ENCODE results near the gene GPR141. TPM values are rescaled to one million over a fixed set of nuclear protein-coding genes. Genes with fewer than 3 reads are reported as not detected.

The GPR141 gene
- polyA plus RNA-seq, 4 donors = 0.13 to 1.1 (median 0.44) TPM; not detected in 1

DNA sequence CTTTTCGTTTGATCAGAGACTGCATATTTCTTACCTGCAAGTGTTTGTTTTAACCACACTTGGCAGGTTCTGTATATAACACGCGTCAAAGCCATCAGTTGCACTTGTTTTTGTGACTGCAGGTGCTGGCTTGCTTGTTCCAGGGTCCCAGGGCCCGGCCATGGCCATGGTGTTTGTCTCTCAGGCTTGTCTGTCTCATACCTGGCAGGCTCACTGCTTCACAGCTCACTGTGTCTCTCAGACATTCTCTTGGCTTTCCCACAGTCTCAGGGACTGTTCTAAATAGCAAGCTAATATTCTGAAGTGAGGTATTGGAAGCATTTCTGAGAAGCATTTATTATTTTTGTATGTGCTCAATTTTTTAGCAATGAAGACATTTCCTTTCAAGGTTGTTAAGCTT, 46.9 kb downstream of the GPR141 start:
- H3K27me3 ChIP-seq (ENCODE audit: control insufficient read depth in 3 of 3, insufficient read depth in 3 of 3, low read length in 3 of 3) = no peaks in the 10 kb centered on the region
- DNase-seq (no peak), FAIRE-seq (no peak)
- no peaks in the 10 kb centered on the region for H3K4me1 ChIP-seq (ENCODE audit: control insufficient read depth in 3 of 3, insufficient read depth in 2 of 3, low read depth in 1 of 3, low read length in 2 of 3)
- no peak overlapping the region for H3K27ac ChIP-seq (ENCODE audit: low read depth in 1 of 3, low read length in 2 of 3)
- WGBS, 3 donors = 56 to 65% (median 61%) methylated on average over 4 of the region's 4 CpGs
- no peak overlapping the region for H3K4me3 ChIP-seq (ENCODE audit: low read depth in 1 of 3, low read length in 3 of 3)
- H3K36me3 ChIP-seq (ENCODE audit: control insufficient read depth in 3 of 3, insufficient read depth in 2 of 3, low read depth in 1 of 3, low read length in 3 of 3) = no peaks in the 10 kb centered on the region
- H3K9me3 ChIP-seq (ENCODE audit: control insufficient read depth in 2 of 2, insufficient read depth in 1 of 2, low read depth in 1 of 2, low read length in 1 of 2) = no peaks in the 10 kb centered on the region

DNA sequence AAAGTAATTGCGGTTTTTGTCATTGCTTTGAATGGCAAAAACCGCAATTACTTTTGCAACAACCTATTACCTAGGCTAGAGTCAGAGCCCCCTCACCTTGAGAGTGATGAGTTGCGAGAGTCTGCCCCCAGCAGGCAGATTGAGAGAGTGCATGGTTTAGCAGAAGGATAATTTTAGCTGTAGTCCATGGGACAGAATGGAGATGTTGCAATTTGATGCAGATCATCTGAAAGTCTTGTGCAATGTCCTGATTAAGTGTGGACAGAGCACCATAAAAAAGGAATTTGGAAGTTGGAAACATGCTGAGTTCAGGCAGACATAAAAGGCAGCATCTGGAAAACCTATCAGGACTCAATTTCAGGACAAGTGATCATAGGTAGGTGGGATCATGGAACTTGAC, 48.7 kb downstream of the GPR141 start:
- no peak overlapping the region for H3K4me3 ChIP-seq (ENCODE audit: low read depth in 1 of 3, low read length in 3 of 3)
- DNase-seq (peak; percentile 2 to 10), FAIRE-seq (no peak)
- no peaks in the 10 kb centered on the region for H3K27me3 ChIP-seq (ENCODE audit: control insufficient read depth in 3 of 3, insufficient read depth in 3 of 3, low read length in 3 of 3)
- 10 to 17% (median 12%) methylated on average over 3 of the region's 3 CpGs for WGBS, 3 donors
- H3K36me3 ChIP-seq (ENCODE audit: control insufficient read depth in 3 of 3, insufficient read depth in 2 of 3, low read depth in 1 of 3, low read length in 3 of 3) = no peaks in the 10 kb centered on the region
- no peaks in the 10 kb centered on the region for H3K9me3 ChIP-seq (ENCODE audit: control insufficient read depth in 2 of 2, insufficient read depth in 1 of 2, low read depth in 1 of 2, low read length in 1 of 2)
- H3K27ac ChIP-seq (ENCODE audit: low read depth in 1 of 3, low read length in 2 of 3) = no peak overlapping the region
- no peaks in the 10 kb centered on the region for H3K4me1 ChIP-seq (ENCODE audit: control insufficient read depth in 3 of 3, insufficient read depth in 2 of 3, low read depth in 1 of 3, low read length in 2 of 3)

DNA sequence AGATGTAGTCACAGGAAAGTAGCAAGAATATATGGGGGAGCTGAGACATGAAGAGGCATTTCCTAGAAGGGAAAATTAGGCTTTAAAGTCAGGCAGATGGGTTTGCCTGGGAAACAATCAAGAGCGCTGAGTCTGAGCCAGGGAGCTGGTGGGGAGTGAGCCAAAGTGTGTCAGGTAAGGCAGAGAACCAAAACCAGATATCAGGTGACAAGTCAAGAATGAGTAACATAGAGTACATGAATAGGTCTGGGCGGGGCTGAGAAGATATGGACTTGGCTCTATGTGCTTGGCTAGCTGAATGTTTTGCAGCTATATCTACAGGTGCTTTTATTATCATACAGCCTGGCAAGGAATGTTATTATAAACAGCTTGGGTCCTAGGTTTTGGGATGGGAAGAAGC, 49.3 kb downstream of the GPR141 start:
- H3K4me1 ChIP-seq (ENCODE audit: control insufficient read depth in 3 of 3, insufficient read depth in 2 of 3, low read depth in 1 of 3, low read length in 2 of 3) = no peaks in the 10 kb centered on the region
- FAIRE-seq (no peak), DNase-seq (peak in 1 of 2 donors; percentile 6)
- no peaks in the 10 kb centered on the region for H3K27me3 ChIP-seq (ENCODE audit: control insufficient read depth in 3 of 3, insufficient read depth in 3 of 3, low read length in 3 of 3)
- WGBS, 3 donors = 20 to 85% (median 29%) methylated on average over 2 of the region's 2 CpGs
- no peak overlapping the region for H3K27ac ChIP-seq (ENCODE audit: low read depth in 1 of 3, low read length in 2 of 3)
- H3K4me3 ChIP-seq (ENCODE audit: low read depth in 1 of 3, low read length in 3 of 3) = no peak overlapping the region
- H3K36me3 ChIP-seq (ENCODE audit: control insufficient read depth in 3 of 3, insufficient read depth in 2 of 3, low read depth in 1 of 3, low read length in 3 of 3) = no peaks in the 10 kb centered on the region
- H3K9me3 ChIP-seq (ENCODE audit: control insufficient read depth in 2 of 2, insufficient read depth in 1 of 2, low read depth in 1 of 2, low read length in 1 of 2) = no peaks in the 10 kb centered on the region

DNA sequence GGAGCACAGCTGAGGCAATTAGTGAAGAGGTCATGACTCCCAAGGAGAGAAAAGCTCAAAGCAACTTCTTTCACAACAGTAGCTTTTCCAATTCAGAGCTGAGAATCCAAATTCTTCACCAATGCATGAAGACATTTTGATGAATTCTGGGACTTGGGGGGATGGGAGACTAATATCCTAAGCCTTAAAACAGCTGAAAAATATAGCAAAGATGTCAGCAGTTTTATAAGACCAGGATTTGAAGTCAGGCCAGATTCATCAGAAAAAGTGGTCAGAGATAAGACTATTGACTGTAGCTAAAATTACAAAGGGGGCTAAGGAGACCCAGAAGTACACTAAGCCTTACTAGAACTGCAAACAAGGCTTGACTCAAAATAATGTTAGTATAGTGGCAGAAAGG, 51.6 kb downstream of the GPR141 start:
- no peak for FAIRE-seq
- H3K4me3 ChIP-seq (ENCODE audit: low read depth in 1 of 3, low read length in 3 of 3) = no peak overlapping the region
- H3K27ac ChIP-seq (ENCODE audit: low read depth in 1 of 3, low read length in 2 of 3) = no peak overlapping the region
- H3K36me3 ChIP-seq (ENCODE audit: control insufficient read depth in 3 of 3, insufficient read depth in 2 of 3, low read depth in 1 of 3, low read length in 3 of 3) = no peaks in the 10 kb centered on the region
- no peak for DNase-seq
- H3K4me1 ChIP-seq (ENCODE audit: control insufficient read depth in 3 of 3, insufficient read depth in 2 of 3, low read depth in 1 of 3, low read length in 2 of 3) = no peaks in the 10 kb centered on the region
- H3K27me3 ChIP-seq (ENCODE audit: control insufficient read depth in 3 of 3, insufficient read depth in 3 of 3, low read length in 3 of 3) = no peaks in the 10 kb centered on the region
- H3K9me3 ChIP-seq (ENCODE audit: control insufficient read depth in 2 of 2, insufficient read depth in 1 of 2, low read depth in 1 of 2, low read length in 1 of 2) = no peaks in the 10 kb centered on the region

DNA sequence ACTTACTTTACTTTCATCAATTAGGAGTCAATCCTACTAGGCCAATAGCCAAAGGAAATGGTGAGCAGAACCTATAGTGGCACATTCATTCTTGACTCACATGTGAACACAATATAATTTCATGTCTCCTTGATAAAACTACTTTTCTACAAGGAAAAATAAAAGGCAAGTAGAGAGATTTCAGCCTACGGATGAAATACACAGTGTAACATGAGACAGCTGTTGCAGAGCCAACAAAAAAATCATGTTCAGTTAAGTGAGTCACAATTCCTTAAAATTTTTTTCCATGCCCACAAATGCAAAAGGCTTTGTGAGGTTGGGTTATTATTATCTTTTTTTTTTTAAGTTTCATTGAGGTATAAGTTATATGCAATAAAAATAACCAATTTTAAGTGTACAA, 54.8 kb downstream of the GPR141 start:
- Histone ChIP-seq H3K4me1 (ENCODE audit: control insufficient read depth in 3 of 3, insufficient read depth in 2 of 3, low read depth in 1 of 3, low read length in 2 of 3) (no peaks in the 10 kb centered on the region), H3K9me3 (ENCODE audit: control insufficient read depth in 2 of 2, insufficient read depth in 1 of 2, low read depth in 1 of 2, low read length in 1 of 2) (no peaks in the 10 kb centered on the region), H3K27ac (ENCODE audit: low read depth in 1 of 3, low read length in 2 of 3) (no peak overlapping the region), H3K27me3 (ENCODE audit: control insufficient read depth in 3 of 3, insufficient read depth in 3 of 3, low read length in 3 of 3) (no peaks in the 10 kb centered on the region), H3K36me3 (ENCODE audit: control insufficient read depth in 3 of 3, insufficient read depth in 2 of 3, low read depth in 1 of 3, low read length in 3 of 3) (no peaks in the 10 kb centered on the region), H3K4me3 (ENCODE audit: low read depth in 1 of 3, low read length in 3 of 3) (no peak overlapping the region)
- 56 to 79% (median 62%) methylated on average over 1 of the region's 1 CpG for WGBS, 3 donors
- no peak for DNase-seq
- FAIRE-seq = no peak

DNA sequence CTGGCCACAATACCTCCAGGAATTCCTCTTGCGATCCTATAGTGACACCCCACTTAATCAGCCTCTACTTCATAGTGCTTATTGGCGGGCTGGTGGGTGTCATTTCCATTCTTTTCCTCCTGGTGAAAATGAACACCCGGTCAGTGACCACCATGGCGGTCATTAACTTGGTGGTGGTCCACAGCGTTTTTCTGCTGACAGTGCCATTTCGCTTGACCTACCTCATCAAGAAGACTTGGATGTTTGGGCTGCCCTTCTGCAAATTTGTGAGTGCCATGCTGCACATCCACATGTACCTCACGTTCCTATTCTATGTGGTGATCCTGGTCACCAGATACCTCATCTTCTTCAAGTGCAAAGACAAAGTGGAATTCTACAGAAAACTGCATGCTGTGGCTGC, 56.8 kb downstream of the GPR141 start:
- DNase-seq = no peak
- Histone ChIP-seq H3K4me1 (ENCODE audit: control insufficient read depth in 3 of 3, insufficient read depth in 2 of 3, low read depth in 1 of 3, low read length in 2 of 3) (no peaks in the 10 kb centered on the region), H3K27ac (ENCODE audit: low read depth in 1 of 3, low read length in 2 of 3) (no peak overlapping the region), H3K4me3 (ENCODE audit: low read depth in 1 of 3, low read length in 3 of 3) (no peak overlapping the region), H3K9me3 (ENCODE audit: control insufficient read depth in 2 of 2, insufficient read depth in 1 of 2, low read depth in 1 of 2, low read length in 1 of 2) (no peaks in the 10 kb centered on the region), H3K36me3 (ENCODE audit: control insufficient read depth in 3 of 3, insufficient read depth in 2 of 3, low read depth in 1 of 3, low read length in 3 of 3) (no peaks in the 10 kb centered on the region), H3K27me3 (ENCODE audit: control insufficient read depth in 3 of 3, insufficient read depth in 3 of 3, low read length in 3 of 3) (no peaks in the 10 kb centered on the region)
- no peak for FAIRE-seq
- 92 to 94% (median 92%) methylated on average over 7 of the region's 7 CpGs for WGBS, 3 donors

DNA sequence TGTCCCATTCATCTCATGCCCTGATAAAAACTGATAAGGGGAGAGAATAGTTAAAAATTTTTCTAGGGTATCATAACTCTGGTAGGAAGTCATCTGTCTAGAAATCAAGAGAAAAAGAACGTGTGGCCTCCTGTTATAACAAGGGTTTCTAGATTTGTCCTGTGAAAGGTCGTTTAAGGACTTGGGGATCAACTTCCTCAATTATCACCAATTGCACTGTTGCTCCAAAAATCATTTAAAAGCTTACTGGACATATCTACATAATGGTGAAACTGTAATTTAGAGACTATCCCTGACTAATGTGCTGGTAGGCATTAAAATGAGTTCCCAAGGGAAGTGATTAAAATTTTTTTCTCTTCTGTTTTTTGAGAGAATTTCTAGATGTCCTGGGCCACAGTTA, 58.2 kb downstream of the GPR141 start:
- FAIRE-seq (no peak), DNase-seq (no peak)
- Histone ChIP-seq H3K27me3 (ENCODE audit: control insufficient read depth in 3 of 3, insufficient read depth in 3 of 3, low read length in 3 of 3) (no peaks in the 10 kb centered on the region), H3K4me1 (ENCODE audit: control insufficient read depth in 3 of 3, insufficient read depth in 2 of 3, low read depth in 1 of 3, low read length in 2 of 3) (no peaks in the 10 kb centered on the region), H3K9me3 (ENCODE audit: control insufficient read depth in 2 of 2, insufficient read depth in 1 of 2, low read depth in 1 of 2, low read length in 1 of 2) (no peaks in the 10 kb centered on the region), H3K27ac (ENCODE audit: low read depth in 1 of 3, low read length in 2 of 3) (no peak overlapping the region), H3K4me3 (ENCODE audit: low read depth in 1 of 3, low read length in 3 of 3) (no peak overlapping the region), H3K36me3 (ENCODE audit: control insufficient read depth in 3 of 3, insufficient read depth in 2 of 3, low read depth in 1 of 3, low read length in 3 of 3) (no peaks in the 10 kb centered on the region)
- WGBS, 3 donors = 14 to 38% (median 23%) methylated on average over 2 of the region's 2 CpGs

DNA sequence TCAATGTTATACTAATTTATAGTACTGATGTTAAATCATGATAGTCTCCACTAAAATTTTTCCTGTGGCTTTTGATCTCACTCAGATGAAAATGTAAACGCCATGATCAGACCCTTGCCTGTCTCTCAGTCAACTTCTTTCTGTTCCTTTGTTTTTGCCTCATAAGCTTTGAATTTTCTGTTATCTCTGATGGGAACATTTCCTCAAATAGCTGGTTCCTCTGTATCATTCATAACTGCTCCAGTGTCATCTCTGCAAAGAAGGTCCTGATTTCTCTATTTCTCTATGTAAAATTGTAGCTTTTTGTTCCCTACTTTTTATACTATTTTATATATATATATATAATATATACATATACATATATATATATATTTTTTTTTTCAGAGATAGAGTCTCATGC, 67.5 kb downstream of the GPR141 start:
- Histone ChIP-seq H3K27ac (ENCODE audit: low read depth in 1 of 3, low read length in 2 of 3) (no peak overlapping the region), H3K9me3 (ENCODE audit: control insufficient read depth in 2 of 2, insufficient read depth in 1 of 2, low read depth in 1 of 2, low read length in 1 of 2) (no peaks in the 10 kb centered on the region), H3K27me3 (ENCODE audit: control insufficient read depth in 3 of 3, insufficient read depth in 3 of 3, low read length in 3 of 3) (peaks cover 0 to 3% (median 0%) of the 10 kb centered on the region in 3 donors), H3K4me3 (ENCODE audit: low read depth in 1 of 3, low read length in 3 of 3) (no peak overlapping the region), H3K4me1 (ENCODE audit: control insufficient read depth in 3 of 3, insufficient read depth in 2 of 3, low read depth in 1 of 3, low read length in 2 of 3) (no peaks in the 10 kb centered on the region), H3K36me3 (ENCODE audit: control insufficient read depth in 3 of 3, insufficient read depth in 2 of 3, low read depth in 1 of 3, low read length in 3 of 3) (no peaks in the 10 kb centered on the region)
- DNase-seq (no peak), FAIRE-seq (no peak)
- WGBS, 3 donors = 57 to 72% (median 61%) methylated on average over 1 of the region's 1 CpG

DNA sequence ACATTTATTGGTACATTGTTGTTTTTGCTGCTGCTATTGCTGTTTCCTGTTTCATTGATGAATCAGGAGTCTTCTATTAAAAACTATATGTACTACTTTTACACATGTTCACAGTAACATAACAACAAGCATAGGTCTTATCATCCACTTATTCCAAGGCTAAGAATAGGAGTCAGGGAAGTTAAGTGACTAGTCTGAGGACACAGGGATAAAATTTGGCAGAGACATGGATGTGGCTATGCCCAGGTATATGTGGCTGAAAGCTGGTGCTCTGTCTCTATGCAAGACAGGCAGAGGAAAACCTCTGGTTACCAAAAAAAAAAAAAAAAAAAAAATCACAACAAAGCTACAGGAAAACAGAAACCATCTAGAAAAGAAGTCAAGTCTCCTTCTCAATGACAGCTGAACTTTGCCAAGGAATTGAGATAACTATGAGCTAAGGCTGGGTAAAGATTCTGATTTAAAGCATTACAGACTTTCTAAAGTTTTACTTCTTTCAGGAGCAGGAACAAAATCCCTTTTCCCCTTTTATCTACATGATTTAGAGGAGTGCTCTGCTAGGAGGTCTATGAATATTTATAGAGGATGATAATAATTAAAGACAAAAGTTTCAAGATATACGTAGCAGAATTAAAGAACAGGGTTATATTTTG, 70.0 kb downstream of the GPR141 start:
- no peaks in the 10 kb centered on the region for H3K36me3 ChIP-seq (ENCODE audit: control insufficient read depth in 3 of 3, insufficient read depth in 2 of 3, low read depth in 1 of 3, low read length in 3 of 3)
- peaks cover 0 to 3% (median 0%) of the 10 kb centered on the region in 3 donors for H3K27me3 ChIP-seq (ENCODE audit: control insufficient read depth in 3 of 3, insufficient read depth in 3 of 3, low read length in 3 of 3)
- H3K4me1 ChIP-seq (ENCODE audit: control insufficient read depth in 3 of 3, insufficient read depth in 2 of 3, low read depth in 1 of 3, low read length in 2 of 3) = no peaks in the 10 kb centered on the region
- 54 to 91% (median 83%) methylated on average over 1 of the region's 1 CpG for WGBS, 3 donors
- DNase-seq = no peak
- no peak overlapping the region for H3K27ac ChIP-seq (ENCODE audit: low read depth in 1 of 3, low read length in 2 of 3)
- no peak for FAIRE-seq
- no peaks in the 10 kb centered on the region for H3K9me3 ChIP-seq (ENCODE audit: control insufficient read depth in 2 of 2, insufficient read depth in 1 of 2, low read depth in 1 of 2, low read length in 1 of 2)
- no peak overlapping the region for H3K4me3 ChIP-seq (ENCODE audit: low read depth in 1 of 3, low read length in 3 of 3)

Measured in small intestine (tissue), 7 donors.